ENCODE measurements around the gene PTGIS.
A peak's percentile ranks its signal among the peaks of the same experiment; 100 is the strongest.

Gene PTGIS

GRCh38 chr20:49585585-49586245, 17.8 kb upstream of the PTGIS start:
- no peak for TF ChIP-seq CTCF (conservative IDR thresholded peaks at IDR 0.05; ENCODE audit: low read length)
- no peak overlapping the region for H3K4me3 ChIP-seq (ENCODE audit: low read length)
- no peak for DNase-seq (ENCODE audit: low read depth)

GRCh38 chr20:49584418-49585382, 16.8 kb upstream of the PTGIS start:
- no peak for DNase-seq (ENCODE audit: low read depth)
- no peak overlapping the region for H3K4me3 ChIP-seq (ENCODE audit: low read length)
- TF ChIP-seq CTCF (conservative IDR thresholded peaks at IDR 0.05; ENCODE audit: low read length), result no peak

GRCh38 chr20:49583669-49584417, 15.9 kb upstream of the PTGIS start:
- DNase-seq (ENCODE audit: low read depth), result peak; percentile 87
- no peak overlapping the region for H3K4me3 ChIP-seq (ENCODE audit: low read length)
- no peak for TF ChIP-seq CTCF (conservative IDR thresholded peaks at IDR 0.05; ENCODE audit: low read length)

GRCh38 chr20:49583343-49583668, 15.4 kb upstream of the PTGIS start:
- no peak overlapping the region for H3K4me3 ChIP-seq (ENCODE audit: low read length)
- DNase-seq (ENCODE audit: low read depth), result no peak
- no peak for TF ChIP-seq CTCF (conservative IDR thresholded peaks at IDR 0.05; ENCODE audit: low read length)

- TF ChIP-seq CTCF (conservative IDR thresholded peaks at IDR 0.05; ENCODE audit: low read length), result no peak
- H3K4me3 ChIP-seq (ENCODE audit: low read length), result no peak overlapping the region
- DNase-seq (ENCODE audit: low read depth), result no peak
These were observed 14.7 kb upstream of the PTGIS start for GRCh38 chr20:49582413-49583334.

- TF ChIP-seq CTCF (conservative IDR thresholded peaks at IDR 0.05; ENCODE audit: low read length), result no peak
- H3K4me3 ChIP-seq (ENCODE audit: low read length), result no peak overlapping the region
- no peak for DNase-seq (ENCODE audit: low read depth)
These were observed 13.5 kb upstream of the PTGIS start for GRCh38 chr20:49581482-49581881.
